ENCODE results near the gene PRDM15. TPM values are rescaled to one million over a fixed set of nuclear protein-coding genes. Genes with fewer than 3 reads are reported as not detected.

The PRDM15 gene
- total RNA-seq, 4 donors from 2014 or later: 4.7 to 9.2 (median 5.4) TPM

DNA sequence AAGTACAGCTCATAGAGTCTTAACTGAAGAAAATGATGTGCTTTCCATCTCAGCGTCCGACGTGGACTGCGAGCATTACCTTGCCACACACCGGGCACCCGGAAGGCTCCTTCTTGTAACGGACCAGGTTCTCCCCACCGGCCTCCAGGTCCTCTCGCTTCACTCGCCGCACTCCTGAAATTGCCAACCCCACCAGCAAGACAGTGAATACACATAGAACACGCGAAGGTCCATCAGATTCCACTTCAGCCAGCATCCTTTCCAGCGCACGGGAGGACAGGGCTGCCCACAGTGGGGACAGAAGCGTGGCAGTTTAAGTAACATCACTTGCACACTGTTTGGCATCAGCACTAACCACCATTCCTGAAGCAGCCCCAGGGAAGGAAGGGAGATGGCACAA is 53.3 kb downstream of the PRDM15 start:
- no peak for TF ChIP-seq POLR2A (IDR thresholded peaks at IDR 0.05)
- TF ChIP-seq, protein P1, sequence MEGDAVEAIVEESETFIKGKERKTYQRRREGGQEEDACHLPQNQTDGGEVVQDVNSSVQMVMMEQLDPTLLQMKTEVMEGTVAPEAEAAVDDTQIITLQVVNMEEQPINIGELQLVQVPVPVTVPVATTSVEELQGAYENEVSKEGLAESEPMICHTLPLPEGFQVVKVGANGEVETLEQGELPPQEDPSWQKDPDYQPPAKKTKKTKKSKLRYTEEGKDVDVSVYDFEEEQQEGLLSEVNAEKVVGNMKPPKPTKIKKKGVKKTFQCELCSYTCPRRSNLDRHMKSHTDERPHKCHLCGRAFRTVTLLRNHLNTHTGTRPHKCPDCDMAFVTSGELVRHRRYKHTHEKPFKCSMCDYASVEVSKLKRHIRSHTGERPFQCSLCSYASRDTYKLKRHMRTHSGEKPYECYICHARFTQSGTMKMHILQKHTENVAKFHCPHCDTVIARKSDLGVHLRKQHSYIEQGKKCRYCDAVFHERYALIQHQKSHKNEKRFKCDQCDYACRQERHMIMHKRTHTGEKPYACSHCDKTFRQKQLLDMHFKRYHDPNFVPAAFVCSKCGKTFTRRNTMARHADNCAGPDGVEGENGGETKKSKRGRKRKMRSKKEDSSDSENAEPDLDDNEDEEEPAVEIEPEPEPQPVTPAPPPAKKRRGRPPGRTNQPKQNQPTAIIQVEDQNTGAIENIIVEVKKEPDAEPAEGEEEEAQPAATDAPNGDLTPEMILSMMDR (IDR thresholded peaks at IDR 0.05): no peak
- Histone ChIP-seq H3K9me3 (no peaks in the 10 kb centered on the region), H3K27me3 (no peaks in the 10 kb centered on the region), H3K36me3 (peaks cover 0 to 74% (median 6%) of the 10 kb centered on the region in 3 donors), H3K4me1 (no peaks in the 10 kb centered on the region), H3K27ac (no peak overlapping the region), H3K4me3 (no peak overlapping the region)
- intact Hi-C loops (cut with DNase I): loop anchor here (10.0 kb wide), 1 partner anchor 289 kb away; no protein-coding TSS in a partner anchor
- 90 to 99% methylated on average over 13 to 16 of the region's 16 CpGs for WGBS, 2 donors
- no peak for DNase-seq

DNA sequence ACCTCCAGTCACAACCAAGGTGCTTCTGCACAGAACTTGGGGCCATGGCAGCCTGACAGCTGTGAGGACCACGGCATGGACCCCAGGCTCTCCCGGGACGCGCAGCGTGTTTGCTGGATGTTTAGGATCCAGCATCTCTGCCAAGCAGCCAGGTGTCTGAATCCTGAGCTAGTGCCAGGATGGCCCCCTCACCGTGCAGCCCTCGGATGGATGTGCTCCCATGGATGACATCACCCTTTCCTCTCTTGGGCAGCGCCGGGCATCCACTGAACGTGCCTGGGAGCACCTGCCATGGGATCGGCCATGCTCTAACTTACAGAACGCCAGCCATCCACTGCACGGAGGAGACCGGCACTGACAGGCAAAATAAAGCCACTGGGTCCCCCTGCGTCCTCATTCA is 53.9 kb downstream of the PRDM15 start:
- Histone ChIP-seq H3K36me3 (peaks cover 0 to 80% (median 6%) of the 10 kb centered on the region in 3 donors), H3K4me3 (no peak overlapping the region), H3K27ac (no peak overlapping the region), H3K27me3 (no peaks in the 10 kb centered on the region), H3K4me1 (no peaks in the 10 kb centered on the region), H3K9me3 (no peaks in the 10 kb centered on the region)
- intact Hi-C loops (cut with DNase I): loop anchor here (10.0 kb wide), 1 partner anchor 290 kb away; no protein-coding TSS in a partner anchor
- 71 to 100% methylated on average over 1 to 4 of the region's 15 CpGs for WGBS, 2 donors
- TF ChIP-seq, protein P1 (IDR thresholded peaks at IDR 0.05): no peak
- TF ChIP-seq POLR2A (IDR thresholded peaks at IDR 0.05): no peak
- DNase-seq: no peak

GRCh38 chr21:41824466-41825207 is 54.5 kb downstream of the PRDM15 start:
- TF ChIP-seq, protein P1 (IDR thresholded peaks at IDR 0.05): no peak
- TF ChIP-seq POLR2A (IDR thresholded peaks at IDR 0.05): no peak
- no peaks in the 10 kb centered on the region for H3K27me3 ChIP-seq
- H3K4me3 ChIP-seq: no peak overlapping the region
- H3K27ac ChIP-seq: no peak overlapping the region
- intact Hi-C loops (cut with DNase I): loop anchor here (10.0 kb wide), 1 partner anchor 290 kb away; no protein-coding TSS in a partner anchor
- no peaks in the 10 kb centered on the region for H3K9me3 ChIP-seq
- no peaks in the 10 kb centered on the region for H3K4me1 ChIP-seq
- DNase-seq: no peak
- WGBS, 2 donors: 78 to 94% methylated on average over 5 to 15 of the region's 22 CpGs
- H3K36me3 ChIP-seq: peaks cover 0 to 85% (median 6%) of the 10 kb centered on the region in 3 donors

GRCh38 chr21:41823906-41824305 is 55.2 kb downstream of the PRDM15 start:
- Histone ChIP-seq H3K9me3 (no peaks in the 10 kb centered on the region), H3K27ac (no peak overlapping the region), H3K4me1 (no peaks in the 10 kb centered on the region), H3K27me3 (no peaks in the 10 kb centered on the region), H3K4me3 (no peak overlapping the region), H3K36me3 (peaks cover 0 to 92% (median 6%) of the 10 kb centered on the region in 3 donors)
- no peak for TF ChIP-seq POLR2A (IDR thresholded peaks at IDR 0.05)
- 93 to 94% methylated on average over 8 to 11 of the region's 12 CpGs for WGBS, 2 donors
- intact Hi-C loops (cut with DNase I): loop anchor here (10.0 kb wide), 1 partner anchor 291 kb away; no protein-coding TSS in a partner anchor
- DNase-seq: no peak

DNA sequence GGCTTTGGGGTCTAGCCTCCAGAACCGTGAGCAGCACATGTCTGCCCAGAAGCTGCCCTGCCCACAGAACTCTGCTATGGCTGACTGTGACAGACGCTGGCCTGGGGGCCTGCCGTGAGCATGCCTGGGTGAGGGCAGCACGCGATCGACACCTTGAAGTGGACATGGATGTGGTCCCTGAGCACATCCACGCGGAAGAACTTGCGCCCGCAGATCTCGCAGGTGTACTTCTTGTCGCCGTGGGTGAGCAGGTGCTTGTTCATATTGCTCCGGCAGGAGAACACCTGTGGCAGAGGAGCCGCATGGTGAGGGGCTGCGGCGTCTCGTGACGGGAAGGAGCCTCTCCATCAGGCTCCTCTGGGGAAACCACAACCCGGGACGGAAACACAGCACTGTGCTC is 56.0 kb downstream of the PRDM15 start:
- Histone ChIP-seq H3K36me3 (peaks cover 0 to 91% (median 6%) of the 10 kb centered on the region in 3 donors), H3K4me3 (no peak overlapping the region), H3K4me1 (no peaks in the 10 kb centered on the region), H3K27ac (no peak overlapping the region), H3K9me3 (no peaks in the 10 kb centered on the region), H3K27me3 (no peaks in the 10 kb centered on the region)
- no peak for TF ChIP-seq POLR2A (IDR thresholded peaks at IDR 0.05)
- TF ChIP-seq, protein P1 (IDR thresholded peaks at IDR 0.05): no peak
- no peak for DNase-seq
- WGBS, 2 donors: 81 to 94% methylated on average over 3 to 9 of the region's 21 CpGs
- intact Hi-C loops (cut with DNase I): loop anchor here (10.0 kb wide), 1 partner anchor 292 kb away; no protein-coding TSS in a partner anchor

Data from esophagus squamous epithelium (tissue), 5 donors.